ENCODE measurements around the gene PPM1E. TPM values are rescaled to one million over a fixed set of nuclear protein-coding genes. Genes with fewer than 3 reads are reported as not detected.

PPM1E gene
- total and polyA plus RNA-seq, 7 experiments from 2014 or later = 0.07 TPM; not detected in 6

GRCh38 chr17:58968426-58969061, 212.9 kb downstream of the PPM1E start:
- H3K9me3 ChIP-seq (ENCODE audit: control insufficient read depth in 2 of 3, low read length in 3 of 3) = no peaks in the 10 kb centered on the region
- H3K4me1 Mint-ChIP-seq = peaks cover 0 to 8% (median 5%) of the 10 kb centered on the region in 7 donors
- CTCF ChIA-PET = no interaction called here
- intact Hi-C loops (cut with micrococcal nuclease) = no loop called here
- POLR2A ChIA-PET = no interaction called here
- peak overlapping the region in 2 of 10 donors; percentile 4 to 7 for H3K4me3 Mint-ChIP-seq
- no peak overlapping the region for H3K4me3 ChIP-seq (ENCODE audit: low read length)
- H3K27ac Mint-ChIP-seq = peak overlapping the region in 1 of 9 donors; percentile 59
- no peaks in the 10 kb centered on the region for H3K9me3 Mint-ChIP-seq
- no peak overlapping the region for H3K27ac ChIP-seq (ENCODE audit: low read depth, low read length)
- no peak for DNase-seq
- ATAC-seq = no peak
- no peaks in the 10 kb centered on the region for H3K4me1 ChIP-seq (ENCODE audit: control insufficient read depth in 2 of 2, insufficient read depth in 2 of 2, low read length in 2 of 2)
- H3K27me3 Mint-ChIP-seq = peaks cover 0 to 15% (median 0%) of the 10 kb centered on the region in 5 donors
- H3K36me3 ChIP-seq (ENCODE audit: control insufficient read depth in 2 of 3, insufficient read depth in 3 of 3, low read length in 3 of 3) = no peaks in the 10 kb centered on the region
- peaks cover 0 to 3% (median 0%) of the 10 kb centered on the region in 5 donors for H3K36me3 Mint-ChIP-seq
- no peaks in the 10 kb centered on the region for H3K27me3 ChIP-seq (ENCODE audit: control insufficient read depth in 2 of 2, insufficient read depth in 2 of 2, low read length in 2 of 2)

GRCh38 chr17:58969156-58969555, 213.5 kb downstream of the PPM1E start:
- H3K9me3 Mint-ChIP-seq = no peaks in the 10 kb centered on the region
- DNase-seq (no peak), ATAC-seq (no peak)
- Histone ChIP-seq H3K4me3 (ENCODE audit: low read length) (no peak overlapping the region), H3K9me3 (ENCODE audit: control insufficient read depth in 2 of 3, low read length in 3 of 3) (no peaks in the 10 kb centered on the region), H3K27me3 (ENCODE audit: control insufficient read depth in 2 of 2, insufficient read depth in 2 of 2, low read length in 2 of 2) (no peaks in the 10 kb centered on the region), H3K4me1 (ENCODE audit: control insufficient read depth in 2 of 2, insufficient read depth in 2 of 2, low read length in 2 of 2) (no peaks in the 10 kb centered on the region), H3K36me3 (ENCODE audit: control insufficient read depth in 2 of 3, insufficient read depth in 3 of 3, low read length in 3 of 3) (no peaks in the 10 kb centered on the region), H3K27ac (ENCODE audit: low read depth, low read length) (no peak overlapping the region)
- H3K27ac Mint-ChIP-seq = peak overlapping the region in 1 of 9 donors; percentile 51
- peaks cover 0 to 3% (median 0%) of the 10 kb centered on the region in 5 donors for H3K36me3 Mint-ChIP-seq
- ChIA-PET CTCF (no interaction called here), POLR2A (no interaction called here)
- H3K4me3 Mint-ChIP-seq = no peak overlapping the region
- peaks cover 0 to 8% (median 5%) of the 10 kb centered on the region in 7 donors for H3K4me1 Mint-ChIP-seq
- peaks cover 0 to 15% (median 0%) of the 10 kb centered on the region in 5 donors for H3K27me3 Mint-ChIP-seq
- intact Hi-C loops (cut with micrococcal nuclease) = no loop called here

GRCh38 chr17:58969612-58970011, 214.0 kb downstream of the PPM1E start:
- peaks cover 0 to 3% (median 0%) of the 10 kb centered on the region in 5 donors for H3K36me3 Mint-ChIP-seq
- CTCF ChIA-PET = no interaction called here

GRCh38 chr17:58970609-58971450, 215.2 kb downstream of the PPM1E start:
- no peak for DNase-seq
- H3K4me3 ChIP-seq (ENCODE audit: low read length) = no peak overlapping the region
- Mint-ChIP-seq H3K27ac (no peak overlapping the region), H3K27me3 (peaks cover 0 to 11% (median 0%) of the 10 kb centered on the region in 5 donors), H3K4me3 (no peak overlapping the region), H3K36me3 (peaks cover 0 to 3% (median 0%) of the 10 kb centered on the region in 5 donors), H3K9me3 (no peaks in the 10 kb centered on the region), H3K4me1 (peaks cover 0 to 8% (median 5%) of the 10 kb centered on the region in 7 donors)
- H3K9me3 ChIP-seq (ENCODE audit: control insufficient read depth in 2 of 3, low read length in 3 of 3) = no peaks in the 10 kb centered on the region
- intact Hi-C loops (cut with micrococcal nuclease) = no loop called here
- ChIA-PET POLR2A (interaction anchor here (0.6 kb wide), 1 partner anchor 220 kb away, joined by 3 read pairs; no protein-coding TSS in a partner anchor), CTCF (interaction anchor here (0.6 kb wide), 1 partner anchor 81 kb away, joined by 3 read pairs; no protein-coding TSS in a partner anchor)
- no peak for ATAC-seq
- no peaks in the 10 kb centered on the region for H3K4me1 ChIP-seq (ENCODE audit: control insufficient read depth in 2 of 2, insufficient read depth in 2 of 2, low read length in 2 of 2)
- no peaks in the 10 kb centered on the region for H3K27me3 ChIP-seq (ENCODE audit: control insufficient read depth in 2 of 2, insufficient read depth in 2 of 2, low read length in 2 of 2)
- H3K36me3 ChIP-seq (ENCODE audit: control insufficient read depth in 2 of 3, insufficient read depth in 3 of 3, low read length in 3 of 3) = no peaks in the 10 kb centered on the region
- no peak overlapping the region for H3K27ac ChIP-seq (ENCODE audit: low read depth, low read length)

More at GRCh38 chr17:58969612-58970011, 214.0 kb downstream of the PPM1E start:
- POLR2A ChIA-PET = interaction anchor here (0.6 kb wide), 1 partner anchor 277 kb away, joined by 3 read pairs; the partner anchor contains the start of gene RAD51C
- no peaks in the 10 kb centered on the region for H3K4me1 ChIP-seq (ENCODE audit: control insufficient read depth in 2 of 2, insufficient read depth in 2 of 2, low read length in 2 of 2)
- Mint-ChIP-seq H3K9me3 (no peaks in the 10 kb centered on the region), H3K4me3 (no peak overlapping the region), H3K27me3 (peaks cover 0 to 15% (median 0%) of the 10 kb centered on the region in 5 donors), H3K27ac (no peak overlapping the region), H3K4me1 (peaks cover 0 to 8% (median 5%) of the 10 kb centered on the region in 7 donors)
- no peak overlapping the region for H3K27ac ChIP-seq (ENCODE audit: low read depth, low read length)
- no peak overlapping the region for H3K4me3 ChIP-seq (ENCODE audit: low read length)
- intact Hi-C loops (cut with micrococcal nuclease) = no loop called here
- no peaks in the 10 kb centered on the region for H3K9me3 ChIP-seq (ENCODE audit: control insufficient read depth in 2 of 3, low read length in 3 of 3)
- no peaks in the 10 kb centered on the region for H3K27me3 ChIP-seq (ENCODE audit: control insufficient read depth in 2 of 2, insufficient read depth in 2 of 2, low read length in 2 of 2)
- no peaks in the 10 kb centered on the region for H3K36me3 ChIP-seq (ENCODE audit: control insufficient read depth in 2 of 3, insufficient read depth in 3 of 3, low read length in 3 of 3)
- no peak for ATAC-seq
- no peak for DNase-seq

GRCh38 chr17:58974354-58974753, 218.7 kb downstream of the PPM1E start:
- Histone ChIP-seq H3K27me3 (ENCODE audit: control insufficient read depth in 2 of 2, insufficient read depth in 2 of 2, low read length in 2 of 2) (no peaks in the 10 kb centered on the region), H3K36me3 (ENCODE audit: control insufficient read depth in 2 of 3, insufficient read depth in 3 of 3, low read length in 3 of 3) (no peaks in the 10 kb centered on the region), H3K27ac (ENCODE audit: low read depth, low read length) (no peak overlapping the region), H3K4me3 (ENCODE audit: low read length) (no peak overlapping the region), H3K4me1 (ENCODE audit: control insufficient read depth in 2 of 2, insufficient read depth in 2 of 2, low read length in 2 of 2) (no peaks in the 10 kb centered on the region), H3K9me3 (ENCODE audit: control insufficient read depth in 2 of 3, low read length in 3 of 3) (no peaks in the 10 kb centered on the region)
- intact Hi-C loops (cut with micrococcal nuclease) = no loop called here
- ATAC-seq (no peak), DNase-seq (no peak)
- Mint-ChIP-seq H3K27me3 (peaks cover 0 to 3% (median 0%) of the 10 kb centered on the region in 5 donors), H3K9me3 (no peaks in the 10 kb centered on the region), H3K4me3 (no peak overlapping the region), H3K36me3 (peaks cover 0 to 3% (median 0%) of the 10 kb centered on the region in 5 donors), H3K4me1 (peaks cover 0 to 3% (median 0%) of the 10 kb centered on the region in 7 donors), H3K27ac (no peak overlapping the region)
- ChIA-PET CTCF (no interaction called here), POLR2A (no interaction called here)

GRCh38 chr17:58976541-58976940, 220.9 kb downstream of the PPM1E start:
- ChIA-PET CTCF (no interaction called here), POLR2A (no interaction called here)
- H3K4me3 Mint-ChIP-seq = no peak overlapping the region
- Histone ChIP-seq H3K27me3 (ENCODE audit: control insufficient read depth in 2 of 2, insufficient read depth in 2 of 2, low read length in 2 of 2) (no peaks in the 10 kb centered on the region), H3K9me3 (ENCODE audit: control insufficient read depth in 2 of 3, low read length in 3 of 3) (no peaks in the 10 kb centered on the region), H3K27ac (ENCODE audit: low read depth, low read length) (no peak overlapping the region), H3K4me1 (ENCODE audit: control insufficient read depth in 2 of 2, insufficient read depth in 2 of 2, low read length in 2 of 2) (no peaks in the 10 kb centered on the region), H3K36me3 (ENCODE audit: control insufficient read depth in 2 of 3, insufficient read depth in 3 of 3, low read length in 3 of 3) (no peaks in the 10 kb centered on the region), H3K4me3 (ENCODE audit: low read length) (no peak overlapping the region)
- no peak overlapping the region for H3K27ac Mint-ChIP-seq
- intact Hi-C loops (cut with micrococcal nuclease) = no loop called here
- no peaks in the 10 kb centered on the region for H3K9me3 Mint-ChIP-seq
- no peaks in the 10 kb centered on the region for H3K27me3 Mint-ChIP-seq
- DNase-seq = no peak
- ATAC-seq = no peak
- peaks cover 0 to 1% (median 0%) of the 10 kb centered on the region in 7 donors for H3K4me1 Mint-ChIP-seq
- H3K36me3 Mint-ChIP-seq = peaks cover 0 to 3% (median 0%) of the 10 kb centered on the region in 5 donors
